ENCODE measurements around the gene NAALADL2.
A peak's percentile ranks its signal among the peaks of the same experiment; 100 is the strongest.

The NAALADL2 gene

DNA sequence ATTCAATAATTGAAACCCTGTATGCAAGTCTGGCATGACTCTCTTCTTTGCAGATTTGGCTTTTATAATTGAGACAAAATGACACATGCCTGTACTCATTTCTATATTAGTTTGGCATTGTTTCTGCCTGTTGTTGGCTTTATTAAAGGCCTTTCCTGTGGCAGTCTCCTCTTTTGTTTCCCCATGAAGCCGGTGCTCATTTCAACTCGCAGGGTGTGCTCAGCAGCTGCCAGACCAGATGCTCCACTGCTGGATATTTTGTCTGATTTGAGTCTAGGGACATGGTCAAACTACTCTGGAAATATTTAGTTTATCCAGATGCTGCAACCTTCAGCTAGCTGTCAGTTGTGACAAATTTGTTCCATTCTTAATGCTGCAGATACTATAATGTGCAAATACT is 445.3 kb downstream of the NAALADL2 start:
- no peak for DNase-seq (ENCODE audit: low read depth, low spot score)

DNA sequence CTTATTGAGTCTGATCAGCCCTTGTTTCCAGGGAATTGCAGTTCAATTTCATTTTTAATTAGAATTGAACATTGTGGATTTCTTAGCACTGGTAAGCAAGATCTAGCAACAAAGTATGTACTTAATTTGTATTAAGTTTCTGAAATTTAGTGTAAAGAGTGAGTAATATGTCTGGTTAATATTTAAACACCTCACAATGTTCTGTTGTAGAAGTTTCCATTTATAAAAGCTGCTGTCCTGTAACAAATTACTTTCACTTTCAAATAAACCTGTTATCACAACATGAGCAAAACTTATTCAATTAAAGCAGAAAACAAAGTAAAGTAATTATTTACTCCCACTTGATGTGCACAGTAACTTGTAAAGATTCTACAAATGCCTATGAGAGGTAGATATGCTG is 448.5 kb downstream of the NAALADL2 start:
- no peak for DNase-seq (ENCODE audit: low read depth, low spot score)

DNA sequence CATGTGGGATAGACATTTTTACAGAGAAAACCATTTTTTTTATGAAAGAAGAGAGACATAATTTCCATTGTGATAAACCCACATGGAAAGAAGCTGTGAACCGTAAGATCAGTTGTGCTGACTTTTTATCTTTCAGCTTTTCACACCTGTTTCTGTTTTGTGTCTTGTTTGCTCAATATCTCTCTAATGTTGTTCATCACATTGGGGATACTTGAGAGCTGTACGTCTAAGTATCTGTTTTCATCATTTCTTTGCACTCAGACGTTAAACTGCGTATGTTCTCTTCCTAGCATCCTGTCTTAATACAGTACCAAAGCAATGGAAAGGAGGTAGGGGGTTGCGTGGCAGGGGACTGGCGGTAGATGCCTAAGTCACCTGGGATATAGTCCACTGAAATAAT is 449.0 kb downstream of the NAALADL2 start:
- DNase-seq (ENCODE audit: low read depth, low spot score): no peak

DNA sequence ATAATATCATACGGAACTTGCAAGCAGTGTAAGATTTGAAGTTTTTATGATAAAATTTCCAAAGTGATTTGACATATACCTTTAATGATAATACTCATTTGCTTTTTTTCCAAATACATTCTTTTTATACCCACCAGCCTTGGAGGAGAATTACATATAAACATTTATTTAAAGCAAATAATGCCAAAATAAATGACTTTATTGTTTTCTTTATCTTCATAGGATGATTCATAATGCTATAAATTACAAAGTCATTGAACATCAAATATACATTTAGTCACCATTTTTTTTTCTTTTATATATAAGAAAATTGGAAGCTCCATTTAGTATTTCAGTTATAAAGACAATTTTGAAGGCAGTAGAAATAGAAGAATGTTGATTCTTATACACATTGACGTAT is 450.9 kb downstream of the NAALADL2 start:
- DNase-seq (ENCODE audit: low read depth, low spot score): no peak

DNA sequence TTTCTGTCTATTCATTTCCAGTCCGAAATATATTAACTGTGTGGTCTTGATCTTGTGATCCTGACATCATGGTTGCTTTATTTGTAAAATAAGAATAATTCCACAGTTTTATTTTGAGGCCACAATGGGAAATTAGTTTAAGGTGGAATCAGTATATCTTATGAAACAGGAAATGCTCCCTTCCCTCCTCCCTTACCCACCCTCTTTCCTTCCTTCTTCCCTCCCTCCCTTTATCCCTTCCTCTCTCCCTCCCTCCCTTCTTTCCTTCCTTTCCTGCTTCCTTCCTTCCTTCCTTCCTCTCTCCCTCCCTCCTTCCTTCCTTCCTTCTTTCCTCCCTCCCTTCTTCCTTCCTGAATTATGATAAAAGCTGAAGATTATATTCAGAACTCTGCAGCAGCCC is 452.3 kb downstream of the NAALADL2 start:
- DNase-seq (ENCODE audit: low read depth, low spot score): no peak

DNA sequence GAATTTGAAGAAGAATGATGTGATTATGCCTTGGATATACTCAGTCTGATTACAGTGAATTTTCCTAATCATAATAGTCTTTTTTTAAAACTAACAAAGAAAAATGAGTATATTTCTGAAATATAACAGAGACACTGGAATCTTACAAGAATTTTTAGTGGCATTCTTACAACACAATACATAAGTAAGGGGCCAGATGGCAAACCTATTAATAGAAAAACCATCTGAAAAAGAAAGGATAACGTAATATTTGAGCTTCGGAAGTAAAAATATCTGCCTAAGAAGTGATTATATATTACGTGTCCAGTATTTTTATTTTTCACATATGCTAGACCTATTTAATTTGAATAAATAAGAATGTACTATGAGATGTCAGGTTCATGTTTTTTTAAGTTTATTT is 452.8 kb downstream of the NAALADL2 start:
- no peak for DNase-seq (ENCODE audit: low read depth, low spot score)

DNA sequence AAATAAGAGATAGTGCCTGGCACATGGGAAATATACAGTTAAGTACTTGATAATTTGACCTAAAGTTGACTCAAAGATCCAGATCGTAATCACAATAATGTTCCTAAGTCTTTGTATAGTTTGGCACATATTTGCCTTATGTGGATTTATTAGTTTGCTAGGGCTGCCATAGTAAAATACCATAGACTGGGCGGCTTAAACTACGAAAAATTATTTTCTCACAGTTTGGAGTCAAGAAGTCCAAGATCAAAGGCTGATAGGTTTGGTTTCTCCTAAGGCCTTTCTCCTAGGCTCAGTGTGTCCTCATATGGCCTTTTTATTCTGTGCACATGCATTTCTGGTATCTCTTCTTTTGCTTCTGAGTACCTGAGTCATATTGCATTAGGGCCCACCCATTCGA is 453.7 kb downstream of the NAALADL2 start:
- no peak for DNase-seq (ENCODE audit: low read depth, low spot score)

DNA sequence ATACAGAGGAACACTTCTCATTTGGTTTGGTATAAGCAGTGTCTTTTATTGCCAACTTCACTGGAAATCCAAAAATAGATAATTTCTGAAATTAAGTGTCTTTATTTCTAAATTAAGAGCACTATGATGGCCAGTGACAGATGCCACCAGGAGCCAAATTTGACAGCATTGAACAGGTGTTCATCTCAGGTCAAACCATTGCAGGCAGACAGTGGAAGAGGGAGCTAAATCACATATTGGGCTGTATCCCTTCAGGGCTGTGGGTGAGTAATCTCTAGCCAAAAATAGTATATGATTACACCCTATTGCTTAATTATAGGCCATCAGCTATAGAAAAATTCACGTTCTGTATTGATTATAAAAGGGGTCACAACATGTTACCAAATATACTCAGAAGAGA is 457.7 kb downstream of the NAALADL2 start:
- DNase-seq (ENCODE audit: low read depth, low spot score): no peak

DNA sequence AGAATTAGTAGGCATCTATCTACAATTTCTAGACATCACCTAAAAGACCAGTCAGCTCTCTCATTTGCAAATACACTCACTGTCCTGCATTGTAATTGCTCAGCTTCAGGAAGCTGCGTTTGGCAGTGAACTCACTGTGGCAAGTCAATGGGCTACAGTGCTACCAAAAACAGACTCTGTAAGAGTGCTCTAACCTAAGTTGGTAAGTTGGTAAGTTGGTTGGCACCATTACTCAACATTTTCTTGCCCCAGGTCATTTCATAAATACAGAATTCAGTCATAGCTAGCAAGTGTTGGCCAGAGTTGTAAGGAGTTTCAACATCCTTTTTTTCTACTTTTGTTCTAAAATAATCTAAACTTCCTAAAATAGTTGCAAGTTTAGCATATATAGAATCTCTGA is 466.3 kb downstream of the NAALADL2 start:
- DNase-seq (ENCODE audit: low read depth, low spot score): no peak

DNA sequence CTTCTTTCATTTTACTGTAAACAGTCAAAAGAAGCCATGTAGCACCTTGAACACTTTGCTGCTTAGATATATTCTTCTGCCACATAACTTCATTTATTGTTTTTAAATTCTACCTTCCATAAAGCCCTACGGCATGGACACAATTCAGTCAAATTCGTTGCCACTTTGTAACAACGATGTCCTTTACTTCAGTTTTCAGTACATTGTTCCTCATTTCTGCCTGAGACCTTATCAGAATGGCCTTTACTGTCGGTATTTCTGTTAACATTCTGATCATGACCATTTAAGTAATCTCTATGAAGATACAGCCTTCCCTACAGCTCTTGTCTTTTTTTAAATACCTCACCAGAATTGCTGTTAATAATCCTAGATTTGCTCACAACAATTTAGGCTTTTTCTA is 466.9 kb downstream of the NAALADL2 start:
- DNase-seq (ENCODE audit: low read depth, low spot score): no peak

DNA sequence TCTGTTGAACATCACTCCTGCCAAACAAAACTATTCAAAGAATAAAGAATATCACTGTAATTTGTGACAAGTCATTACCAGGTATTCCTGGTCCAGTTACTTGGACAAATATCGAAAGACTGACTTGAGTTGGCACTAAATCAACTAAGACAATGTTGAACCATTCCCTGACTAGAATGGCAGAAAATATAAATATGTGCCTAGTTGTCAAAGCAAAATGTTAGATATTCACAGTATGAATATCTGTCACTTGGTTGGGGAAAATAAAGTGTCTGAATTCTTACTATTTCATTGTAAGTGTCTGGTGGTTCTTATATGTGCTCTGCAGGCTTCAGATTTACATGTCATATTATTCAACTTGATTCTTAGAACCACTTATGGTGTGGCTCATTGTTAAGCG is 470.2 kb downstream of the NAALADL2 start:
- no peak for DNase-seq (ENCODE audit: low read depth, low spot score)

DNA sequence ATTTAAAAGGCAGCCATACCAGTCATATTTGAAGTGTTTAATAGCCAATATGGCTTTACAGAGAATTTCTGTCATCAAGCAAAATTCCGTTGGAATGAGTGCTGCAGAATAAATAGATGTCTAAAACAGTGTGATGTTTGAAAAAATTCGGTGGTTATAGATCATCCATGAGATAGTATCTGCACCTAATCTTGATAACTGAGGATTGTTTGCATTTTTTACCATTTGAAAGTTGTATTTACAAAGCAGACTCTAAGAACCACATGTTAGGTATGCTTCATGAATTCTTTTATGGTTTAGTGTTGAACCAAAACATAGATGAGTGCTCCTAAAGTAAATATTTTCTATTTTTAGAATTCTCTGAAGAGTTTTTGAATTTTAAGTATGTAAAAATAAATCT is 476.1 kb downstream of the NAALADL2 start:
- no peak for DNase-seq (ENCODE audit: low read depth, low spot score)

DNA sequence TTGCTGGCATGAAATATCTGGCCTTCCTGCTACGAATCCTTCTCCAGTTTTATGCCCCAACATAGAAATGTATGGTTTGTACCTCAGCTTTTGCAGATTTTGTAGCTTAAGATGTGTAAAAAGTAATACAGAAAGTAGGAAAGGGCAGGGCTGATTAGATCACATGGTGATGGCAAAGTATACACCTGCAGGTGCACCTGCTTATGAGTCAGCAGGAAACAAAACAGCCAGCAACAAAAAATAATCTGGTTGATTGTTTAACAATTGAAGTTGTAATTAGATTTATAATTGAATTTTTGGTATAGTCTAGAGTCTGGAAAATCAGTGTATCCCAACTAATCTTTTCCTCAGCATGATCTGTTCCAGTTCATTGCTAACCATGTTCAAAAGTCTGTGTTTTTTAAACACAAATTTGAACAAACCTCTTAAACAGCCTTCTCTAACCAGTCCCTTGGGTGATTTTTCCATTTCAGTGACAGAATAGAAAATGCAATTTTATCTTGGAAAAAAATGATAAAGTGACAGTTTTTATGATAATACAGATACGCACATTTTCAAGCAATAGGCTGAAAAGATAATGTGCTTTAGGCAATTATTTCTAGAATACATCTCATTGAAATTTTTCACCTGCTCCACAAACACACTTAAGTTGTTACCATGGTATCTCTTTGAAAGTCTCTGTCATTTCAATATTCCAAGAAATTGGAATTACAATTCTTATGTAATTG is 477.4 kb downstream of the NAALADL2 start:
- DNase-seq (ENCODE audit: low read depth, low spot score): no peak

DNA sequence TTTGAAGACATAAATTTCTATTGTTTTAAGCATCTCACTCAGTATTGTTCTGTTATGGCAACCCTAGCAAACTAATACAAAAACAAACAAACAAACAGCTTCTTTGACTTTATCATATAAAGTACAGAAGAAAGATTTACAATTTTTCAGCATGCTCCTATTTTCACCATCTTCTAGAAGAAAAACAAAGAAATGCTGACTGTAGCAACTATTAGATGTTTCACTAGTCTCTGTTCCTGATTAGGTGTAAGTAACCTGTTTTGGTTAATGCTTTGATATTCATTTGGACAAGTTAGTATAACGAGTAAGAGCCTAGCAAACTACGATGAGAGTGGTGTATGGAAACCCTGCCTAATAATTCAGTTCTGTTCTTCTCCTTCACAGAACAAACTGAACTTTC is 478.5 kb downstream of the NAALADL2 start:
- DNase-seq (ENCODE audit: low read depth, low spot score): no peak

DNA sequence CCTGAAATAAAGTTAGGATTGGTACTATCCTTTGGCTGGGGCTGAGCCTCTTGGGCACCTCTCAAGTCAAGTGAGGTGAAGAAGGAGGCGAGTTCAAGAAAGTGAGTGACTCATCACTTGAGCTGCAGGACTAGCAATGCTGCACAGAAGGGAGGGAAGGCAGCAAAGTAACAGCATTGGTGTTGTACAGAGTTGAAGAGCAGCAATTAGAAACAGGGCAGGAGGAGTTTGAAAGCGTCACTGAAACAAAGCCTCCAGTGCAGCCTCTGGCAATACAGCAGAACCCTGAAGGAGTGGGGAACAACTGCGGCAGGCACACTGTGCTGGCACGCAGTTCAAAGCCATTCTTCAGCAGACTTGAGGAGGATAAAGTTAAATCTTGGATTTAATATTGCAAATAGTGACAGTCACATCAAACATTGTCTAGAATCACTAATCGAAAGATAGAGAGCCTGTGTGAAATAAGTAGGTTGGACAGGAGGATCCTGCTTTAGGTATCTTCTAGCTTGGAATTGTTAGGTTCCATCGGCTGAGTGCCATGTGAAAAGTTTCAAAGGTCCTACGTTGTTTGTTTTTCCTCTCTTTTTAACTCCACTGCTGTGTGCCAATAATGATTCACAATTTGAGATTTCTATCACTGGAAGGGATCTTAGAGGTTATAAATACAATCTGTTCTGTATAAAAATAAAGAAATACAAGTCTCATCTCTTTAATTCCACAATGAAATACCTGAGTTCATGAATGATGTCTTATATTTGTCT is 479.8 kb downstream of the NAALADL2 start:
- peak; percentile 32 for DNase-seq (ENCODE audit: low read depth, low spot score)

DNA sequence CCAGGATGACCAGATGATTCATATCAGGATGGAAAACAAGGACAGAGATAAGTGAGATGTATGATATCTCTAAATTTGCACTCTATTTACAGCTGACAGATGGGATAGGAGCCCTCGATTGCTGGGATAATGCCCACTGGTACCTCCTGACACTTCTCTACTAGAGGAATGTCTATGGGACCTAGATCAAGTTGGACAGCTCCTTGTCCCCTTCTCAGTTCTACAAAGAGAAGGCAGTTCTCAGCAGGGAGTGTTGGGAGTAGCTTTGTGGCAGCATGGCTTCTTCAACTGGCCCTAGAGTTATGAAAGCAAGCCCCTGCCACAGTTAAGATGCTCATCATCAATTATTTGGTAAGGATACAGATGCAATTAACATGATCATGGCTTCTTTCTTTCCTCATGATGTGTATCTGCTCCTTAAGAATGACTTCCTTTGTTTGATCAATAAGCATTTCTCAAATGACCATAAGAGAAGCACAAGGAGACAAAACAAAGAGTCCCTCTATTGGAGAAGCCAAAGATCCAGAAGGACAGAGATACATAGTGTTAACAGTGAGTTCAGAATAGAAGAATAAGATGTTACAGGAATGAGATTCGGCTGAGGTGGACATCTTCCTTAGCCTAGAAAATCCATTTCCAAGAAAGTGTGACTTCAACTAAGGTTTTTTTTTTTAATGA is 481.3 kb downstream of the NAALADL2 start:
- DNase-seq (ENCODE audit: low read depth, low spot score): no peak

DNA sequence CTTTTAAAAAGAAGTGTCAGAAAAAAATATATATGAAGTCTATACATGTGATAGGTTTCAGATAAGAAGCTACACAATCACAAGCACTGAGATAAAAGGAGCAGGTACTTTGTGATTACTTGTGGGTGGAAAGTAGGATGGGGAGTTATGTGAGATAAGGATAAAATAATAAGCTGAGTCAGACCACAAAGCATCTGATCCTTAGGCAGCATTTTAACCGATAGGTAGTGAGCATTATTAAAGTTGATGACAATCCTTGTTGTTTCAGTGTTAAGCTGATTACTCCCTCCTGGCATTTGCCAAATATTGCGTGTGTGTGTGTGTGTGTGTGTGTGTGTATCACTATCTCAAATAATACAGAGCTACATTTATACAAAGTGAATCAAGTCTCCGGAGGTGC is 483.1 kb downstream of the NAALADL2 start:
- no peak for DNase-seq (ENCODE audit: low read depth, low spot score)

DNA sequence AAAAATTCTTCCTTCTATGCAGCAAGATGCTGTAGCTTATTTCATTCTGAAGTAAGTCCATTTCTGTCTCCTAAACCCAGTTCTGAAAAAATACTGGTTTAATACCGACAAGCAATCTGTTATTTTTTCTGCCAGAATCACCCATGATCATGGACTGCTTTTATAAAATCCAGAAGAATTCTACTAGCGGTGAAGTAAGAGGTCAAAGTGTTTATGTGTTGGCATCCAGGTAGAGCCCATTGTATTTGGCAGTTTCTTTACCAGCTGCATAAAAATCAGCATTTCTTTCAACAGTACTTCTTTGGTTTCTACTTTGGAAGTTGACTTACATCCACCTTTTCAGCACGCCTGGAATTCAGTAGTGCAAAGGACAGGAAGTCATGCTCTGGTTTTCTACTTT is 484.8 kb downstream of the NAALADL2 start:
- DNase-seq (ENCODE audit: low read depth, low spot score): no peak

DNA sequence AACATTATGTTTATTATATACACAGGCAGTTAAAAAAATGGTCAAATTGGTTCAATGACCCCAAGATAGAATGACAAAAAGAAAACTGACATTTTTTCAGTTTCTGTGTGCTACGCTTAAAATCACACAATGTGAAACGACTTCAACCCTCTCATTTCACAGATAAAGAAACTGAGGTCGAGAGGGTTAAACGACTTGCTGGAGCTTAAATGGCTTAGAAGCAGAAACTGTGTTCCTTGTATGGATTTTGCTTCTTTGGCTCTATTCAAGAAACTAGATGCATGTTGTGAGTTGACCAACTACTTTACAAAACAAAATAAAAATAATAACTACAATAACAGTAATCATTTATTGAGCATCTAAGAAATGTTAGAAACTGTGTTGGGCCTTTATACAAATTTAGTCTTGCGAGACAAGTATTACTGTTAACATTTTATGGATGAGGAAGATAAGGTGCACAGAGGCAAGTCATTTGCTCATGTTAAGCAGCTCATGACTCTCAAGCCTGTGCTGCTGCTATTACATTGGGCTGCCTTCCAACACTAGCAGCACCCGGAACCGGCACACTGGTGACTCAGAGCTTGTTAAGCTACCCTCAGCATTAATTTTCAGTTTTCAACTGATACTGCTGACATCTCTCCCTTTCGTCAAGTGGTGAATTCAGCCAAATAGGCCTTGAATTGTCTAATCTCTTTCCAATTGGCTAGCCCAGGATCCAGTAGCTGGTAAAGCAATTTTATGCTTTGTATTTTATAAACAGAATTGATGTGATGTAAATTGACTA is 487.6 kb downstream of the NAALADL2 start:
- peak; percentile 73 for DNase-seq (ENCODE audit: low read depth, low spot score)

DNA sequence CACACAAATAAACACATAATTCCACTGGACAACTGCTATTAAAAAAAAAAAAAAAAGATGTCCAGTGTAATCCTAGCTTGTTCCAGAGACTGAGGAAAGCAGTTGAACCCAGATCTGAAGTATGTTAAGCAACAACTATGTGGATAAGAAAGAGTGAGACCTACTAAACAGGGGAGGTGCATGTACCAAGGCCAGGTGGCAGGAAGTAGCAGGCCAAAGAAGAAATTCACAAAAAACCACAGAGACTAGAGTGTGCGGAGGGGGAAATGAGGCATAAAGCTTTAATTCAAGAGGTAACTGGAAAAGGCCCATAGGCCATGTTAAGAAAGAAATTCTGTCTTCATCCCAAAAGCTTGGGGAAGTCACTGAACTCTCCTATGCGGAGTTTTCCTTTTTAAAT is 490.0 kb downstream of the NAALADL2 start:
- DNase-seq (ENCODE audit: low read depth, low spot score): no peak

DNA sequence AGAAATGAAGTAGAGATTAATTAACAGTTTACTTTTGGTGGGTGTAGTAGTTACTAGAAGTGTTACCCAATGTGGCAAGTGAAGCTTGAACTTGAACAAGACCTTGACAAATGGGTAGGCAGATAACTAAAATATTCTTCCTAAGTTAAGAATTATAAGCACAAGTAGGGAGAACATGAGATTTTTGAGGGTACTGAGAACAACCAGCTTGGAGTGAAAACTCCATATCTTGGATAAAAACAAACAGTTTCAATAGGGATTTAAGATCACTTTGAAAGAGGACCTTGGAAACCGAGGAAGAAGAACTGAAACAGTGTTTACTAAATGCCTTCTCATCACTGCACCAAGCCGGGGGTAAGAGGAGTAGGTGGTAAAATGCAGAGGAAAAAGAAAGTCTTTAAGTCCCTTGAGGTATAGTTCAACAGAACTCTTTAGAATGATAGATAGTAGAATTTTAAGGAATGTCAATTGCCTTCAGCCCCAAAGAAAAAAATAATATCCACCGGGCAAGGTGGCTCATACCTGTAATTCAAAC is 496.7 kb downstream of the NAALADL2 start:
- no peak for DNase-seq (ENCODE audit: low read depth, low spot score)

DNA sequence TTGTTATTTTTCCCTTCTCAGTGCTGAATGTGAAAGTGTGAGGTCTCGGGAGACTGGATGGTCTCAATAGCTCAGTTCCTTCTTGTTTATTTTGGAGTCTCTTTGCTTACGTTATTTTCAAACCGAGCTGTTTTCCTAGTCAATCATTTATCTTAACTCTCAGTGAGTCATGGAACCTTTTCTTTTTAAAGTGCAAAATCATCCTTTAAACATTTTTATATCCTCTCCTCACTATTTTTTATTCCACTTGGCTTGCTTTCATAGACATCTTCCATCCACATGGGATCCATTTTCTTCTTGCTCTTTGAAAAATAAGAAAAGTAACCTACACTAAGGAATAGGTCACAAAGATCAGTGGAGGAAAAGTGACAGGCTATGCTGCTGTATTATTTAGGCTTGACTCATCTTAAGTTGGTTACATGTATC is 497.8 kb downstream of the NAALADL2 start:
- DNase-seq (ENCODE audit: low read depth, low spot score): peak; percentile 40
